Astrocyte (in vitro differentiated cells and primary cell): ENCODE results near the gene SPATA24. TPM values are rescaled to one million over a fixed set of nuclear protein-coding genes. Genes with fewer than 3 reads are reported as not detected.
"Not testable (repeated sequence)": the region's sequence is repeated elsewhere in the genome, so short reads cannot be mapped to it uniquely, and the experiment has no call there.

ENCODE experiments used
- DNase-seq: peaks from one replicate; pipeline ENCODE4 v3.0.0-alpha.2; 2010; ENCODE audit warnings: low read depth
- FAIRE-seq: peaks from 2 replicates; lab custom pipeline; 2011; peaks lifted over from hg19 to GRCh38; lab: Jason Lieb, UNC
- H2AFZ ChIP-seq: 2 replicates; pipeline ENCODE4 v1.6.0; 2012; ENCODE audit warnings: low read depth, low read length, inconsistent platforms
- H3K27ac ChIP-seq: 2 replicates; pipeline ENCODE4 v1.5.1; 2011; ENCODE audit warnings: low read depth, low read length, inconsistent platforms
- H3K27me3 ChIP-seq: 2 replicates; pipeline ENCODE4 v1.6.0; 2011; ENCODE audit warnings: low read length, inconsistent platforms; ENCODE audit not compliant: insufficient read depth
- H3K36me3 ChIP-seq: 2 replicates; pipeline ENCODE4 v1.5.1; 2011; ENCODE audit warnings: low read length, inconsistent platforms; ENCODE audit not compliant: insufficient read depth
- H3K4me1 ChIP-seq: 2 replicates; pipeline ENCODE4 v1.5.1; 2011; ENCODE audit warnings: low read length, inconsistent platforms; ENCODE audit not compliant: insufficient read depth
- H3K4me2 ChIP-seq: 2 replicates; pipeline ENCODE4 v1.6.0; 2012; ENCODE audit warnings: low read length, inconsistent platforms
- H3K4me3 ChIP-seq: 2 replicates; pipeline ENCODE4 v1.5.1; 2011; ENCODE audit warnings: low read depth, mild to moderate bottlenecking, low read length, inconsistent platforms; ENCODE audit not compliant: insufficient read depth
- H3K79me2 ChIP-seq: 2 replicates; pipeline ENCODE4 v1.6.0; 2012; ENCODE audit warnings: mild to moderate bottlenecking, low read length, inconsistent platforms; ENCODE audit not compliant: insufficient read depth
- H3K9ac ChIP-seq: 2 replicates; pipeline ENCODE4 v1.6.0; 2012; ENCODE audit warnings: mild to moderate bottlenecking, low read length, inconsistent platforms
- H3K9me3 ChIP-seq: 2 replicates; pipeline ENCODE4 v1.5.1; 2012; ENCODE audit warnings: low read depth, mild to moderate bottlenecking, low read length, inconsistent platforms; ENCODE audit not compliant: insufficient read depth
- H4K20me1 ChIP-seq: 2 replicates; pipeline ENCODE4 v1.6.0; 2012; ENCODE audit warnings: low read length, inconsistent platforms; ENCODE audit not compliant: insufficient read depth
- H3K27ac Mint-ChIP-seq: one replicate; pipeline ENCODE4 v1.8.0; 2021; ENCODE audit warnings: mild to moderate bottlenecking, mixed read lengths; ENCODE audit not compliant: unreplicated experiment
- H3K27me3 Mint-ChIP-seq: one replicate; pipeline ENCODE4 v1.8.0; 2021; ENCODE audit warnings: low read depth, mixed read lengths; ENCODE audit not compliant: unreplicated experiment
- H3K36me3 Mint-ChIP-seq: one replicate; pipeline ENCODE4 v1.8.0; 2021; ENCODE audit warnings: low read depth, mixed read lengths; ENCODE audit not compliant: unreplicated experiment
- H3K4me1 Mint-ChIP-seq: one replicate; pipeline ENCODE4 v1.8.0; 2021; ENCODE audit warnings: low read depth, mixed read lengths; ENCODE audit not compliant: unreplicated experiment
- H3K4me3 Mint-ChIP-seq: one replicate; pipeline ENCODE4 v1.8.0; 2021; ENCODE audit warnings: mild to moderate bottlenecking, moderate library complexity, mixed read lengths; ENCODE audit not compliant: unreplicated experiment
- H3K9me3 Mint-ChIP-seq: one replicate; pipeline ENCODE4 v1.8.0; 2021; ENCODE audit warnings: mild to moderate bottlenecking, mixed read lengths; ENCODE audit not compliant: unreplicated experiment
- CTCF ChIP-seq: IDR thresholded peaks from 2 replicates; pipeline ENCODE4 v1.5.1; 2011; ENCODE audit warnings: low read depth, mild to moderate bottlenecking, inconsistent platforms, low read length, moderate library complexity; ENCODE audit not compliant: insufficient read depth
- EZH2 ChIP-seq: IDR thresholded peaks from 2 replicates; pipeline ENCODE4 v1.6.1; 2012; ENCODE audit warnings: mild to moderate bottlenecking, low read length, inconsistent platforms; ENCODE audit not compliant: insufficient read depth
- total RNA-seq: library from RNA; stranded (reverse); gene quantifications from 2 replicates; pipeline ENCODE4 v1.2.1, GENCODE V29; 2021

The SPATA24 gene
- total RNA-seq, 1 donor from 2014 or later: 5.2 TPM

GRCh38 chr5:139387611-139388197 is 16.2 kb downstream of the SPATA24 start:
- no peaks in the 10 kb centered on the region for H3K36me3 Mint-ChIP-seq
- H3K4me3 Mint-ChIP-seq: no peak overlapping the region
- no peaks in the 10 kb centered on the region for H3K9me3 Mint-ChIP-seq
- Histone ChIP-seq H3K79me2 (no peaks in the 10 kb centered on the region), H3K27ac (no peak overlapping the region), H3K4me1 (peaks cover 4% of the 10 kb centered on the region), H3K4me2 (no peak overlapping the region), H3K36me3 (no peaks in the 10 kb centered on the region), H2AFZ (no peak overlapping the region), H3K4me3 (no peak overlapping the region), H3K27me3 (no peaks in the 10 kb centered on the region), H3K9me3 (no peaks in the 10 kb centered on the region), H3K9ac (no peak overlapping the region), H4K20me1 (no peaks in the 10 kb centered on the region)
- H3K27me3 Mint-ChIP-seq: peaks cover 28% of the 10 kb centered on the region
- no peak for FAIRE-seq
- H3K4me1 Mint-ChIP-seq: peaks cover 2% of the 10 kb centered on the region
- TF ChIP-seq CTCF (no peak), EZH2 (no peak)
- no peak for DNase-seq
- H3K27ac Mint-ChIP-seq: no peak overlapping the region

- not testable (repeated sequence) for H3K9ac ChIP-seq, DNase-seq, H3K27ac Mint-ChIP-seq, H3K4me3 ChIP-seq, H2AFZ ChIP-seq, H3K36me3 ChIP-seq, H4K20me1 ChIP-seq, H3K4me3 Mint-ChIP-seq, H3K9me3 ChIP-seq, H3K4me1 Mint-ChIP-seq, H3K9me3 Mint-ChIP-seq, H3K79me2 ChIP-seq, H3K4me2 ChIP-seq, H3K27ac ChIP-seq, FAIRE-seq, H3K36me3 Mint-ChIP-seq, H3K4me1 ChIP-seq, H3K27me3 ChIP-seq
- peaks cover 27% of the 10 kb centered on the region for H3K27me3 Mint-ChIP-seq
Measured at GRCh38 chr5:139386956-139387355, 16.9 kb downstream of the SPATA24 start.

GRCh38 chr5:139386050-139386438 is 17.8 kb downstream of the SPATA24 start:
- Histone ChIP-seq H2AFZ (no peak overlapping the region), H4K20me1 (no peaks in the 10 kb centered on the region), H3K79me2 (no peaks in the 10 kb centered on the region), H3K4me1 (no peaks in the 10 kb centered on the region), H3K27me3 (no peaks in the 10 kb centered on the region), H3K9ac (no peak overlapping the region), H3K4me3 (no peak overlapping the region), H3K9me3 (no peaks in the 10 kb centered on the region), H3K36me3 (no peaks in the 10 kb centered on the region), H3K4me2 (no peak overlapping the region), H3K27ac (no peak overlapping the region)
- no peak for FAIRE-seq
- no peaks in the 10 kb centered on the region for H3K36me3 Mint-ChIP-seq
- no peak overlapping the region for H3K4me3 Mint-ChIP-seq
- no peaks in the 10 kb centered on the region for H3K9me3 Mint-ChIP-seq
- peaks cover 18% of the 10 kb centered on the region for H3K27me3 Mint-ChIP-seq
- no peak overlapping the region for H3K27ac Mint-ChIP-seq
- TF ChIP-seq EZH2 (no peak), CTCF (no peak)
- no peak for DNase-seq
- H3K4me1 Mint-ChIP-seq: no peaks in the 10 kb centered on the region
